Endothelial cell of hepatic sinusoid (primary cell): Measurements from ENCODE around the gene FAM81A.

Source experiments
- in situ Hi-C: cut with HindIII; loops from 2 replicates; pipeline ENCODE4 v1.10.0; 2017; ENCODE audit warnings: low sequenced_read_pairs

The FAM81A gene

DNA sequence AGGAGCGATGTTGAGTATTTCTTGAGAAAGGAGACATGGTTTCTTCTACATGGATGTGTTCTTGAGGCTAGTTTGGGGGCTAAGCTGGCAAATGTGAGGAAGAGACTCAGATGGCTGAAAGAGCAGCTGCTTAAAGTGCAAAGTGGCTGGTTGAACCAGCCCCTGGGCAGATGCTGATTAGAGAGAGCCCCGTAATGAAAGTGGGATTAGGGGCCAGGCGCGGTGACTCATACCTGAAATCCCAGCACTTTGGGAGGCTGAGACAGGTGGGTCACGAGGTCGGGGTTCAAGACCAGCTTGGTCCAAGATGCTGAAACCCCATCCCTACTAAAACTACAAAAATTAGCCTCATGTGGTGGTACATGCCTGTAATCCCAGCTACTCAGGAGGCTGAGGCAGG, 98.6 kb downstream of the FAM81A start:
- in situ Hi-C loops: no loop called here

DNA sequence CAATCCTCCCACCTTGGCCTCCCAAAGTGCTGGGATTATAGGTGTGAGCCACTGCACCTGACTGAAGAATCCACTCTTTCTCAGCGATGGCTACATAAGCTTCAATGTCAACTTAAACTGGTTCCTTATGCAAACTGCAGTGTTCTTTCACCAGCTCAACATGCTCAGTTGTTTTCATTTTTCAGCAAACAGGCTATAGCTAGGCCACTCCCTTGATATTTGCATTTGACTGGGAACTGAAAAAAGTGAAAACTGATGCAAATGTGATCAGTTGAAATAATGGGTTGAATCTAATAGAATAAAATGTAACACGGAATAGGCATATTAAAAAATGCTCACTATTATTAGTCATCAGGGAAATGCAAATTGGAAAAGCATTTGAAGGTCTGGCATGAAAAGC, 99.4 kb downstream of the FAM81A start:
- in situ Hi-C loops: no loop called here

DNA sequence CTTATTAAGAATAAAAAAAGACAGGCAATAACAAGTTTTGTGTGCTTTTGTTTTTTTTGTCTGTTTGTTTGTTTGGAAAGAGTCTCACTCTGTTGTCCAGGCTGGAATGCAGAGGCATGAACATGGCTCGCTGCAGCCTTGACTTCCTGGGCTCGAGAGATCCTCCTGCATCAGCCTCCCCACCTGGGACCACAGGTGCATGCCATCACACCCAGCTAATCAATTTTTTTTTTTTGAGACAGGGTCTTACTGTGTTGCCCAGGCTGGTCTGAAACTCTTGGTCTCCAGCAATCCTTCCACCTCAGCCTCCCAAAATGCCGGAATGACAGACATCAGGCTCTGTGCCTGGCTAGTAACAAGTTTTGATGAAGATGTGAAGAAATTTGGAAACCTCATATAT, 100.5 kb downstream of the FAM81A start:
- in situ Hi-C loops: no loop called here

DNA sequence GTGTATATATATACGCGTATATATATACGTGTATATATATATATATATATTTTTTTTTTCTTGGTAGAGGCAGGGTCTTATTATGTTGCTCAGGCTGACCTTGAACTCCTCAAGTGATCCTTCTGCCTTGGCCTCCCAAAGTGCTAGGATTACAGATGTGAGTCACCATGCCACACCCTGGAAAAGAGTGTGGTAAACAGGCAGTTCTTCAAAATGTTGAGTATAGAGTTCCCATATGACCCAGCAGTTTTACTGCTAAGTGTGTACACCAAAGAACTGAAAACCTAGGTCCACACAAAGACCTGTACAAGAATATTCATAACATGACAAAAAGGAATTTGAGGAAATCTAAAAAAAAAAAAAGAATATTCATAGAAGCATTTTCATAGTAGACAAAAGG, 101.8 kb downstream of the FAM81A start:
- in situ Hi-C loops: no loop called here

DNA sequence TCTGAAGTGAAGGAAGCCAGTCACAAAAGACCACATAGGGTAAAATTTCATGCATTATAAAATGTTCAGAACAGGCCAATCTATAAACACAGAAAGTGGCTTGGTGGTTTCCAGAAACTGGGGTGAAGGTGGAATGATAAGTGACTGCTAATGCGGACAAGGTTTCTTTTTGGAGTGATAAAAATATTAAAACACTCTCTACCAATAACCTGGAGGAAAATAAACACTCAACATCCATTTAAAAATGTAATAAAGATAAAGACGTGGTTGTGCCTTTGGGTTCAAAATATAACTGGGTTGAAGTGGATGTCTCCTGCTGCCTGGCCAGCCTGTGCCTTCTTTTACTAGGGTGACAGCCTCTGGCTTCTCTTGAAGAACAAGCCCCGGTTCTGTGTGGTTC, 102.7 kb downstream of the FAM81A start:
- in situ Hi-C loops: no loop called here

DNA sequence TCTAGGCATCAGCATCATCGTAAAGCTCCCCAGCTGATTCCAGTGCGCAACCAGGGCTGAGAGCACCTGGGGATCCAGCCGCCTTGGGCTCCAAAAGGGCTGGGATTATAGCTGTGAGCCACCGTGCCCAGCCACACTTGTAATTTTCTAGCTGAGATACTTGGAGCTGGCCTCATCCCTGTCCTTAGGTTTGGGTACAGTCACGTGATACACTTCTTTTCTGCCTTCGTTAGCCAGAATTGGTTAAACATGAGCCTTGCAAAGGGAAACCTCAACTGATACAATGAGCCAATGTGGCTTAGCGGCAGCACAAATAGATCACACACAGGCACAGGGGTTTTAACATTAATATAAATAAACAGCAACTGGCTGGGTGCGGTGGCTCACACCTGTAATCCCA, 103.8 kb downstream of the FAM81A start:
- in situ Hi-C loops: no loop called here

DNA sequence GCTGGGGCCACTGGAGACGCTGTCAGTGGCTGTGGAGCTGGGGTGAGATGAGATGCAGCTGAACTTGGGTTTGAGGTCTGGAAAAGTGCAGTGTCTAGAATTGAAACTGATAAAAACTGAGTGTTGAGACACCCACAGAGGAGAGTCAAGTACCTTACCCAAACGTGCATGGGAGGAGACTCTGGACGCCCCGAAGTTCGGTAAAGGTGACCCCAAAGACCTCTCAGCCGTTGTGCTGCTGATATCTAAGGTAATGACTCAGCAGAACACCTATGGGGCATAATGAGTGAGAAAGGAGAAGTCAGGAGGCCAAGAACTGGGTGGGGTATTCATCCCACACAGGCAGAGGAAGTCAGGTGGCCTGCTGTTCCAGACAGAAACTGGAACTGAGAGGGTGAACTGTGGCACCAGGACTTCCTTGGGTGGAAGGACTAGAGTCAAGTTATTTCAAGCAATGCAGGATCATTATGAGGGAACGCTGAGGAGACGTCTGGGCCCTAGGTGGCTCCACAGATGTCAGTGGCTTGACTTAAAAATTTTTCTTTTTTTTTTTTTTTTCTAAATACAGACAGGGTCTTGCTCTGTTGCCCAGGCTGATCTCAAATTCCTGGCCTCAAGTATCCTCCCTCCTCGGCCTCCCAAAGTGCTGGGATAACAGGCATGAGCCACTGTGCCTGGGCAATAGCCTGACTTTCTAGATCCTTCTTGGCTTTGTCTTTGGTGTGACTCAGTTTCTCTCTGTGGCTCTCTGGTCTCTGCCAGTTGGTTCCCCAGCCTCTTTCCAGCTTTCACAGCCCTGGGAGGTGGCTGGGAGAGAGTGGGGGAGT, 105.9 kb downstream of the FAM81A start:
- in situ Hi-C loops: no loop called here

DNA sequence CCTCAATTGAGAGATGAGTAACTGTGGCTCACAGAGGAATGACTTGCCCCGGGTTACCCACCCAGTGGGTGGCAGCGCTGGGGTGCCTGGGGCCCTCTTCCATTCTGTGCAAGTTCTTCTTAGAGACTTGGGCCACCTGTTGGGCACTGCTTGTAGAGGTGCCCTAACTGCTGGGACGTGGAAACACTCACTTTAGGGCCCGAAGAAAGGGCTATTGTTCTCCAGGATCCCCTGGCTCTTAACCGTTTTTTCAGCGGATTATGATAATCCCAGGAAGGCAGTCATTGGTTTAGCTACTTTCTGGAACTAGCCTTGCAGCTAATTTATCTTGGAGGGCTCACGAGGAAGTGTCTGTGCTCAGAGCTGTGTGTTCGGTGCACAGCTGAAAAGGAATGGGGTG, 107.6 kb downstream of the FAM81A start:
- in situ Hi-C loops: no loop called here

DNA sequence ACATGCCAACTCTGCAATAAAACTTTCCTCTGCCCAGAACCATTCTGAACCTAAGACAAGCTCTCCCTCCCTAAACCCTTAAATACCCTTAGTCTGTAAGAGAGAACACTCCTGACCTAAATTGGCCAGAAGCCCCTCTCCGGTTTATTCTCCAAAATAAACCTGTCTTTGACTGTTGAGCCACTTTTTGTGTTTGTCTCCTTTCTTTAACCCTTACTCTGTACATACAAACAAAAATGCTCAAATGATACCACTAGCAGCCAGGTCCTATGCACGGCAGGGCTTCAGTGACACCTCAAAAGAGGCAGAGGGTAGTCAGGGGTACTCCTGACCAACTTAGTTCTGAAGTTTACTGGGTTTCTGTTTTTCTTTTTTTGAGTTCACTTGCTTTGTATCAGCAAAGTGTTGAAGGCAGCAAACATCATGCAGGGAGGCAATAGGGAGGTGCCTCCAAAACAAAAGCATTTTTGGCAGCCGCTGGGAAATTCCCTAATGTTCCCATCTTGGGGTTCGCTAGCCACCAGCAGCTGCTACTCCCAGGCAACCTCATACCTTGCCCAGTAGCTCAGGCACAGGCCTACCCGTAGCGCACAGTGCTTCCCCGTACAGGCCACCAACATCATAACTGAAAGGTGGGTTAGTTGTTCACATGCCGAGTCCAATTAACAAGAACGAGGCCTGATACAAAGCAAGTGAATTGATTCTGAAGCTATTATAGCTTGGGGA, 110.7 kb downstream of the FAM81A start:
- in situ Hi-C loops: no loop called here

DNA sequence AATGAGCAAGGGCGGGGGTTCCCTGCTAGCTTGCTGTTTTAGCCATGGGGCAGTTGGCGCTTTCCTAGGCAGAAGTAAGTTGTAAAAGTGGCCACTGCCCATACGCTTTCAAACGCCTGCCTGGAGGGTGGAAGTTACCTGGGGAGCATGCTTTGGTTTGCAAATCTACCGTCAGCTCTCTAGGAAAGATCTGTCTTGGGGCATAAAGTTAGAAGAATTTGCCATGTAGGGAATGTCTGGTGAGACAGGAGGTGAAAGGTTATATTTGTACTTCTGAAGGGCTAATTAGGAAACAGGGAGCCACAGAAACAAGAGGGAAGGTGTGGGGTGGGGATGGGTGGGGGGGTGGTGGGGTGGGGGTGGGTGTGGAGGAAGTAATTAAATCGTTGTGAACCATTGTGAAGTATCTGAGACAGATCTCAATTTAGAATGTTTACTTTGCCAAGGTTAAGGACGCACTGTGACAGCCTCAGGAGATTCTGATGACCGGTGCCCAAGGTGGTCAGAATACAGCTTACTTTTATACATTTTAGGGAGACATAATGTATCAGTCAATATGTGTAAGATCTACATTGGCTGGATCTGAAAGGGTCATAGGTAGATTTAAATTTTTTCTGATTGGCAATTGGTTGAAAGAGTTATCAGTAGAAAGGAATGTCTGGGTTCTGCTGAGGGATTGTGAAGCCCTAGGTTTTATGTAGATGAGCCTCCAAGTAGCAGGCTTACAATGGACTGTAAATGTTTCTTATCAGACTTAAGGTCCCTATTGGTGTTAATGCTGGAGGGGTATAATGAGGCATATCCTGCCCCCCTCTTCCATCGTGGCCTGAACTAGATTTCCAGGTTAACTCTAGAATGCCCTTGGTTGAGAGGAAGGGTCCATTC, 111.6 kb downstream of the FAM81A start:
- in situ Hi-C loops: loop anchor here (5.0 kb wide), 1 partner anchor 83 kb away; no protein-coding TSS in a partner anchor

DNA sequence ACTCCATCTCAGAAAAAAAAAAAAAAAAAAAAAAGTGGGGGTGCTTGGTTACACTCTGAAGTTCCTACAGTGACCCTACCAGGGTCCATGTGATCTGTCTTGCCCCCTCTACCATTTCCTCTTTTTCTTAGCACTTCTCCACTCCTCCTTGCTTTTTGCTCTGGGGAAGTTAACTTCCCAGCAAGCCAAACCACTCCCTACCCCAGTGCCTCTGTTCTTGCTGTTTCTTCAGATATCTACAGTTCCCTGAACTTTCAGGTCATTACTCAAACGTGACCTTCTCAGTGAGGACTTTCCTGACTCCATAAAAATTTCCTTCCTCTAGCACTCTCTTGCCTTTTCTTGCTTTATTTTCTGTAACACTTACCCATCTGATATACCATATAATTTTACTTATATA, 112.5 kb downstream of the FAM81A start:
- in situ Hi-C loops: loop anchor here (5.0 kb wide), 1 partner anchor 82 kb away; no protein-coding TSS in a partner anchor

DNA sequence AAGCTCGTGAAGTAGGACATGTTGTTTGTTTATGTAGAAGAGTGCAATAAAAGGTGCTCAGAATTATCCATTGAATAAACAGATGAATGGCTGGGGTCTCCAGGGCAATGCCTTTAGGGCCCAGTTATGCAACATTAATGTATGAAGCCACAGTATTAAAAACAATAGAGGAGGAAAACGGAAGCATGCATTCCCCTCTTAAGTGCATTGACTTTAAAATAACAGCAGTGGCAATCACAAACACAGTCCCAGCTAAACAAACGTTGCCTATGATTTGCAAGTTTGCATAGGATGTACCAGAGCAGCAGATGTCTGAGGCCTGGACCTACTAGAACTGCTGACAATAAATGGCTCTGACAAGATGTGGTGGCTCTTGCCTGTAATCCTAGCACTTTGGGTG, 113.0 kb downstream of the FAM81A start:
- in situ Hi-C loops: loop anchor here (5.0 kb wide), 1 partner anchor 81 kb away; no protein-coding TSS in a partner anchor

DNA sequence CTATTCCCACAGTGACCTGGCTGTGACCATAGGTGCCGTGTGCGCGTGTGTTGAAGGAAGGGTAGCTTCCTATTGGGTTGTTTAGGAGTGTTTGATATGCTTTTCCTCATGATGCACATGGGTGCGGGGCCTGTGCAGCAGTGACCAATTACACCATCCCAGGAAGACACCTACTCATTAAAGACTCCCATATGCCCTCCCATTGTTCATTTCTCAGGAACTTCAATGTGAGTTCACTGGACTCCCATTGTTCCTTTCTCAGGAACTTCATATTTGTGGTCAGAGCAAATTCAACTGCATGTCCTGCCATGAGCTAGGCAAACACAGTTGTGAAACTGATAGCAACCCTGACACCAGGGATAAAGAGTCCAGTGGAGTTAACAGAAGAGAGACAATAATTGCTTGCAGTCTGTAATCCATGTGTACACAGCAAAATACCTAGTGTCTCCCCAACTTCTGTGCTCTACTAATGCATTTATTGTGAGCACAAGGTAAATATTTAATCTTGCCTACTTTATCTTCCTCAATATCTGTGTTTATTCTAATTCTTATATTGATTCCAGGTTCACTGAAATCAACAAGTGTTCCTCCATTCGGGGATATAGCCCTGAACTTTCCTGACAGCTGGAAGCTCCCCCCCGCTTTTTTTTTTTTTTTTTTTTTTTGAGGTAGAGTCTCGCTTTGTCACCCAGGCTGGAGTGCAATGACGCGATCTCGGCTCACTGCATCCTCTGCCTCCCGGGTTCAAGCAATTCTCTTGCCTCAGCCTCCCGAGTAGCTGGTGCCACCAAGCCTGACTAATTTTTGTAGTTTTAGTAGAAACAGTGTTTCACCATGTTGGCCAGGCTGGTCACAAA, 116.1 kb downstream of the FAM81A start:
- in situ Hi-C loops: loop anchor here (5.0 kb wide), 1 partner anchor 78 kb away; no protein-coding TSS in a partner anchor

DNA sequence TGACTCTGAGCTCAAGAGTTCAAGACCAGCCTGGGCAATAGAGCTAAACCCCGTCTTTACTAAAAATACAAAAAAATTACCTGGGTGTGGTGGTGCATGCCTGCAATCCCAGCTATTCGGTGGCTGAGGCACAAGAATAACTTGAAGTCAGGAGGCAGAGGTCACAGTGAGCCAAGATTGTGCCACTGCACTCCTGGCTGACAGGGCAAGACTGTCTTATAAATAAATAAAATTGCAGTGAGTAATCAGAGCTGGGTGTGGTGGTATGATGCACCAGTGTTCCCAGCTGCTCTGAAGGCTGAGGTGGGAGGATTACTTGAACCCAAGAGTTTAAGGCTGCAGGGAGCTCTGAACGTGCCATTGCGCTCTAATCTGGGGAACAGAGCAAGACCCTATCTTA, 117.7 kb downstream of the FAM81A start:
- in situ Hi-C loops: no loop called here

DNA sequence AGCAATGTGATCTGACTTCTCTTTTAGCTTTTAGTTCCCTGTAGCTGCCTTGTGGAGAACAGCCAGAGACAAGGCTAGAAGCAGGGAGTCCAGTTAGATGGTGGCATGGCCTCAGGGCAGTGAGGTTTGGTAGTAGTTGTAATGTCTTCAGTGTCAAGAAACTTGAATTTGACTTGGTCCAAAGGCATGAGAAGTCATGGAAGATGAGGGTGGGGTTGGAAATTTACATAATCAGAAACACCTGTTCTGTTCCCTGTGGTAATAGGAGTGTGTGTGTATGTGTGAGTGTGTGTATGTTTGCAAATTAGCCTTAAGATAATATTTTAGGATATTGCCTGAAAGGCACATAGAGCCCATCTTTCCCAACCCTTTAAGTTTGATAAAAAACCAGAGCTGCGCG, 118.4 kb downstream of the FAM81A start:
- in situ Hi-C loops: no loop called here

DNA sequence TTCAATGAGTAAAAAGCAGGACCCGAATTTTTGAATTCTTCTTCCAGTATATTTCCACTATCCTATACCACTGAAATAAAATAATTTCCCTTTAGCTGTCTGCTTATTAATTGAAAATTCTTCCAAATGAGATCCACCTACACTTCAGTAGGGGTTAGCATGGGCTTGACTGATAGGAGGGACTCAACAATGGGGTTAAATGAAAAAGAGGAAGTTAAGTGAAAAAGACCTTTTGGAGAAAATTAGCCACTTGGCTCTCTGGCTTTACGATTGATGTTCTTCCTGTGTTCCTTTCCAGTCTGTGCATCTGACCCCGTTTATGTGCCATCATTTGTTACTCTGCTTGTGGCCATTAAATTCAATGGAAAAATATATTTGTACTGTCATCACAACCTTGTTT, 119.6 kb downstream of the FAM81A start:
- in situ Hi-C loops: no loop called here

DNA sequence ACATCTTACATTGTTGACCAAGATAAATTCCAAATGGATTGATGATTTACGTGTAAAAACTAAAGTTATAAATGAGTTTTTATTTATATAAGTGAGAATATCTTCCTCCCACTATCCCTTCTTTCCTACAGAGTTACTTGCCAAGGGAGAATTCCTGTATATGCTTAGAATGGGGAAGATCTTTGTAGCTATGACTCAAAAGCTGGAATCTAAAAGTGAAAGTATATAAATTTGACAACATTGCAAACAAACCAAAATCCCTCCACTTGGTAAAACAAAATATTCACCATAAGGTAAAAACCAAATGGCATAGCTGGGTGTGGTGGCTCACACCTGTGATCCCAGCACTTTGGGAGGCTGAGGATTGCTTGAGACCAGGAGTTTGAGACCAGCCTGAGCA, 120.9 kb downstream of the FAM81A start:
- in situ Hi-C loops: no loop called here

DNA sequence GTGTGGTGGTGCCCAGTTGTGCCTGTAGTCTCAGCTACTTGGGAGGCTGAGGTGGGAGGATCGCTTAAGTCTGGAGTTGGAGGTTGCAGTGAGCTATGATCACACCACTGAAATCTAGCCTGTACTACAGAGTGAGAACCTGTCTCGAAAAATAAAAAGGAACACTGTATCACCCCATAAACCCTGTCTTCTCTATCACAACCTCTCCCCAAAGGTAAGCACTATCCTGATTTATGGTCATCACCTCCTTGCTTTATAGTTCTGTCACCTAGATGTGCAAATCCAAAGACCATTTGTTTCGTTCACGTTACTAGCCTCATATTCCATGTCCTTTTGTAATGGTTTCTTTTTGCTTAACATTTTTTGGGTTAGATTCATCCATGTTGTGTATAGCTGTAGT, 123.6 kb downstream of the FAM81A start:
- in situ Hi-C loops: no loop called here

DNA sequence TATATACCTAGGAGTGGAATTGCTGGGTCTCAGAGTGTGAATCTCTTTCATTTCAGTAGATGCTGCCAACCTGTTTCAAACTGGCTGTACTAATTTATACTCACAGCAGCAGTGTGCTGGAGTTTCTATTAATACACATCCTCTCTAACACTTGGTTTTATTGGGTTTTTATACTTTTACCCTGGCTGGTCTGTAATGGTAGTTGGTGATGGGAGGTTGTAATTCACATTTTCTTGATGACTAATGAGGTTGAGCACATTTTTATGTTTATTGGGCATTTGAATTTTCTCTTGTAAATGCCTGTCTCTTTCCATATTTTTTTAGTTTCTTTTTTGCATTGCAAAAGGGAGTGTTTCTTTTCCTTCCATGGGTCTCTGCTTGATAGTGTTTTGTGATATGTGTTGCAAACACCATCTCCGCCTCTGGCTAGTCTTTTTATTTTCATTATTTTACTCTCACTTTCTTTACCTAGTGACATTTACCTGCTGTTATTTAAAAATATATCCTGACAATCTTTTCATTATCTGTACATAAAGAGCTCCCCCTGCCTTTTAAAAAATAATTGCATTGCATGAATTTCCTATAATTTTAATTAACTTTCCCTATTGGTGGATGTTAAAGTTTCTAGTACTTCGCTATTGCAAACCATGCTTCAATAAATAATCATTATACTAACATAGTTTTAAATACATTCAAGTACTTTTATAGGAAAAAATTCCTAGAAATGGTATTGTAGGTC, 124.6 kb downstream of the FAM81A start:
- in situ Hi-C loops: no loop called here

DNA sequence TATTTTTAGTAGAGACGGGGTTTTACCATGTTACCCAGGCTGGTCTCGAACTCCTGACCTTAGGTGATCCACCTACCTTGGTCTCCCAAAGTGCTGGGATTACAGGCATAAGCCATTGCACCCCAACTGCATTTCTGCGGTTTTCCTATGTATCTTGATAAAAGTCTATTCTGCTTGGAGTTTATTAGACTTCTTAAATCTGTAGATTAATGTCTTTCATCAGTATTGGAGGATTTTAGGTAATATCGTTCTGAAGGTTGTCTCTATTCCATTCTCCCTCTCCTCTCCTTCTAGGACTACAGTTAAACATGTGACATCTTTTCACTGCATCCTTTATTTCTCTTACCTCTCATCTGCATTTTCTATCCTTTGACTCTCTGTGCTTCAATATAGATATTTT, 127.3 kb downstream of the FAM81A start:
- in situ Hi-C loops: no loop called here
